Stimulated activated CD4-positive, alpha-beta T cell treated with anti-CD3 and anti-CD28 coated beads, Interleukin-15, amount 100 ng/mL, for 24 hours (primary cell): ENCODE results near the gene ACOX3.
"Not testable (repeated sequence)": the region's sequence is repeated elsewhere in the genome, so short reads cannot be mapped to it uniquely, and the experiment has no call there.

Experiments
- DNase-seq: peaks from one replicate; pipeline ENCODE4 v3.0.0-alpha.2; 2020

The ACOX3 gene

GRCh38 chr4:8348071-8348470 is 92.5 kb downstream of the ACOX3 start:
- no peak for DNase-seq

DNA sequence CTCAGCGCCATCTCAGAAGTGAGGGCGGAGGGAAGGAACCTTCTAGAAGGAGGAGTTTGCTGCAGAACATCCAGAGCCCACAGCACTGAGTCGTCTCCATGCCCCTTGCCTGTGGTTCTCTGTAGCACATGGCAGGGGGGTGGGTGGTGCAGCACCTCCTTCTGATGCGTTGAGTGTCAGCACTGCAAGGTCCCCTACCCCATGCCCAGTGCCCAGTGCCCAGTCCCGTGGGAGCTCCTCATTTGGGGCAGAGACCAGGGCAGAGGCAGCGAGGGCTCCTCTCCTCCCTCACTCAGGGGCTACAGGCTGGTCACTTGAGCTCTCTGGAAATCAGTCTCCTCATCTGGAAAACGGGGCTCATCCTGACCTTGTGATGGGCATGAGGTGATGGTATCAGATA is 92.9 kb downstream of the ACOX3 start:
- DNase-seq, result no peak

- no peak for DNase-seq
Measured at GRCh38 chr4:8346838-8347605, 93.5 kb downstream of the ACOX3 start.

- no peak for DNase-seq
Measured at GRCh38 chr4:8345946-8346814, 94.3 kb downstream of the ACOX3 start.

DNA sequence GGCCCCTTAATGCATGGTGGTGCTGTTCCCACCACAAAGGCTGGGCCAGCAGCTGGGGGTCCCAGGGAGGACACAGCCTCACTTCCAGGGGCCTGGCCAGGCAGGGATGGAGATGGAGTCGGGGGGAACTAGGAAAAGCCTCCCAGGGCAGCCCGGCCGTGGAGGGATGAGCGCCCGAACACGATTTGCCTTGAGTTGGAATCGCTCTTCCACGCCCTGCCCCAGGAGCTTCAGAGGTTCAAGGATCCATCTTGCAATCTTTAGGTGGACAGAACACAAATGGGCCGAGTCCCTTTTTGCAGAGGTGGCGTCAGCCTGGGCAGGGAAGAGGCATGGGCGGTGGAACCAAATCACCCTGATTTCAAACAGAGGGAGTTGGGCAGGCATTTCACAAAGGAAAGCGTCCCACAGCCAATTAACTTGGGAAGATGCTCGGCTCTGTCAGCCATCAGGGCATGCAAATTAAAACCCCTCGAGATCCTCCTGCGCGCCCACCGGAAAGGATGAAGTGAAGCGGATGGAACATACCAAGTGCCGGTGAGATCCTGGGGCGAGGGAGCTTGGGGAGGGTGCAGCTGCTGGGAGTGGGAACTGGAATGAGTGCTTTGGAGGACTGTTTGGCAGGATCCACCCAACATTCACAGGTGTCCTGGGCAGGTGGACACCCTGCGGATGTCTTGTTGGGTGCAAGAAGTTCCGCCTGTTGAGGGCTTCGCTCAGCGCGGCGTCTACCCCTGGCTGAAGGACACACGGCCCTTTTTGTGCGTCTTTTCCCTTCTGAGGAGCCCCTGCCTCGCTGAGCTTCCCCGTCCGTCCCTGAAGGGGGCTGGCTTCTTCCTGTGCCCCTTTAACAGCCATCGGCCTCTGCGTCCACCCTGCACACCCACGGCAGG is 95.2 kb downstream of the ACOX3 start:
- DNase-seq, result no peak

- DNase-seq, result no peak
Measured at GRCh38 chr4:8344377-8344776, 96.1 kb downstream of the ACOX3 start.

- no peak for DNase-seq
Measured at GRCh38 chr4:8343967-8344331, 96.6 kb downstream of the ACOX3 start.

DNA sequence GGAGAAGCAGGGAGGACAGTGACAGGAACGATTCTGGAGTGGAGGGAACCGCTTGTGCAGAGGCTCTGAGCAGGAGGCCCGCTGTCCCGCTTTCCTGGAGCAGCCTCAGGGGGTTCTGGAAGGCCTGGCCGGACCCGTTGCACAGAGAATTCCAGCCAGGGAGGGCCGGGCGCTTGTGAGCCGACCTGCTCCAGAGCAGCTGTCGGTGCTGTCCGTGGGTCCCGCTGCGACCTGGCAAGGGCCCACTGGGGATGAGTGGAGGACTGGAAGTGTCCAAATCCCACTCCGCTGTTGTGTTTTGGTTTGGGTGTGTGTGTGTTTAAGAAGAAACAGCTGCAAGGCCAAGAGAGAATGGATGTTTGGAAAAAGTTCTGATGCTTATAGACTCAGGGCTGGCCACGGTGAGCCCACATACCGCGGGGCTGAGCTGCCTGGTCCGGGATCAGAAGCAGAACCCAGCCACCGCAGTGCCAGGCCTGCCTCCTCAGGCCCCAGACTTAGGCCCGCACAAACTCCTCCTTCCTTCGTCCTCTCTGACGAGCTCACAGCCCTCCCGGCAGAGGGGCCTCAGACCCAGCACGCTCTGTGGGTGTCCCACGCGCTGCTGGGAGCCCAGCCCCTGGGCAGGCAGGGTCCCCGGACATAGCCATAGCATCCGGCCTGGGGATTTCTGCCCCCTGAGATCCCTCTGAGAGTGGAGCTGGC is 97.1 kb downstream of the ACOX3 start:
- DNase-seq, result no peak

DNA sequence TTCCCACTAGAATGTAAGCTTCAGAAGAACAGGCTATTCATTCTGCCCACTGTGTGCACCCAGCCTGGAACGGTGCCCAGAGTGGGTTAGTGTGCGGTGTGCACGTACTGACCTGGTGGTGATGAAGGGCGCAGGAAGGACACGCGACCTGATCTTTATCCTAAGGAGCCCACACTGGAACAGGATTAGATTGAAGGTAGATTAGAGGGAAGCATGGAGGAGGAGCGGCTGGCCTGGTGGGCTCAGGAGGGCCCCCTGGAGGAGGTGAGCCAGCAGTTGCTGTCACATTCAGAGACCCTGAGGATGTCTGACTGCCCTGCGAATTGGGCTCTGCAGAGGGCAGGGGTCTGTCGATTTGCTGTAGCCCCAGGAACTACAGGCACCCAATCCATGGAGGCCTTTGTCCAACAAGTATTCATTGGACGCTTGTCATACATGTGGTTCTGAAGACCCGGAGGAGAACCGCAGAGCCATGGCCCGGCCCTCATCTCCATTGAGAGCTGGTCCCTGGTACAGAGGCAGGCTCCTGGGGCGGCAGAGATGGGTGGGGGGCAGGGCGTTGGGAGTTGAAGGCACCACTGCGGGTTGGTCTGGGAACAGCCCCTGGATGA is 97.8 kb downstream of the ACOX3 start:
- no peak for DNase-seq

GRCh38 chr4:8341691-8342090 is 98.8 kb downstream of the ACOX3 start:
- DNase-seq, result no peak

DNA sequence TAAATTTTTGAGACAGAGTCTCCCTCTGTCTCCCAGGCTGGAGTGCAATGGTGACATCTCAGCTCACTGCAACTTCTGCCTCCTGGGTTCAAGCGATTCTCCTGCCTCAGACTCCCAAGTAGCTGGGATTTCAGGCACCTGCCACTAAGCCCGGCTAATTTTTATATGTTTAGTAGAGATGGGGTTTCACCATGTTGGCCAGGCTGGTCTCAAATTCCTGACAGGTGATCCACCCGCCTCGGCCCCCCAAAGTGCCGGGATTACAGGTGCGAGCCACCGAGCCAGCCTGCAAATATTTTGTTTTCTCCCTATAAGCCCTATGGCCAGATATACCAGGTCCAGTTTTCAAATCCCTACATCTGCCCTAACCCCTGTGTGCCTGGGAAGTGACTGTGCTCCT is 99.2 kb downstream of the ACOX3 start:
- not testable (repeated sequence) for DNase-seq

DNA sequence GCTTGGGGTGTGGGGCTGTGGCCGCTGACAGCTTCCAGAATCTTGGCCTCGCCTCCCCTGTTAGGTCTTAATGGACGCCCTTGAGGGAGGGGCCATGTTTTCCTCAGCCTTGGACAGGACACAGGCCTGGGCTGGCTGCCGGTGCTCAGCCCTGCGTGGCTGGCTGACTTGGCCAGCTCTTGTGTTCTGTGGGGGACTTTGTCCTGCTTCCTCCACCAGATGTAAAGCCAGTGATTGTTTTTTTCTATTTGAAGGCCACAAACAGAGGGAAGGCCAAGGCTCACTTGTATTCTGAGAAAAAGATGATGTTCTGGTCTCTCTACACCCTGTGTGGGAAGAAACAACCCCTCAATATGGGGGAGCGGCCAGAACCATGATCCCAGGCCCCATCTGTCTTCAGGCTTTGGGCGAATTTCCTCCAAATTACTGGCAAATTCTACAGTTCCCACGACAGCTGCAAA is 99.7 kb downstream of the ACOX3 start:
- no peak for DNase-seq

- DNase-seq, result no peak
Measured at GRCh38 chr4:8338351-8338961, 102.1 kb downstream of the ACOX3 start.

GRCh38 chr4:8336412-8337075 is 104.0 kb downstream of the ACOX3 start:
- DNase-seq, result no peak

- no peak for DNase-seq
Measured at GRCh38 chr4:8335848-8336247, 104.7 kb downstream of the ACOX3 start.

DNA sequence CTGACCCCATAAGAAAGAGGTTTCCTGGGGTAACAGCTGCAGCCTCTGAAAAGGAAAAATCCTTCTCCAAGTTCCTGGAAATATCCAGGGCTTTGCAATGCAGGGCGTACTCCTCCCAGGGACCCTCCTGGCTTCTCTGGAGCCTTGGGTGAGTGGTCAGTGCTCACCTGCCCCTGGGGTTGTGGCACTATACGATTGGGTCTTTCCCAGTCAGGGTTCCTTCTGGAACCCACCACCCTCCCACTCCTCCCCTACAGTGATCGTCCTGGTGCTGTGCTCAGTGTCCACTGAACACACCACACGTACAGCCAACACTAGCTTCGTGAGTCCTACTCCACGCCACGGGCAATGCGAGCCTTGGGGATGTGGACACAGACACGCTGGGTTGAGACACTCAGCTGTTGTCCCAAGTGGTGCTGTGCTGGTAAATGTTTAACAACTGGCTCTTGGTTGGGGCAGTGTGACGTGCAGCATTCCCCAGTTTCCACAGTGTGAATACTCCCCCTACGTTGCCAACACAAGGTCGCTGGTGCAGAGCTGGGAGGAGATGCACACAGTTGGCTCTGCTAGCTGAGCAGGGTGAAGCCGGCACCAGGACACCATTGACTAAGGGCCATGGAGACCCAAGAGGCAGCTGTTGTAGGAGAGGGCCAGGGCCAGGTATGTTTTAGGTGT is 105.6 kb downstream of the ACOX3 start:
- no peak for DNase-seq

DNA sequence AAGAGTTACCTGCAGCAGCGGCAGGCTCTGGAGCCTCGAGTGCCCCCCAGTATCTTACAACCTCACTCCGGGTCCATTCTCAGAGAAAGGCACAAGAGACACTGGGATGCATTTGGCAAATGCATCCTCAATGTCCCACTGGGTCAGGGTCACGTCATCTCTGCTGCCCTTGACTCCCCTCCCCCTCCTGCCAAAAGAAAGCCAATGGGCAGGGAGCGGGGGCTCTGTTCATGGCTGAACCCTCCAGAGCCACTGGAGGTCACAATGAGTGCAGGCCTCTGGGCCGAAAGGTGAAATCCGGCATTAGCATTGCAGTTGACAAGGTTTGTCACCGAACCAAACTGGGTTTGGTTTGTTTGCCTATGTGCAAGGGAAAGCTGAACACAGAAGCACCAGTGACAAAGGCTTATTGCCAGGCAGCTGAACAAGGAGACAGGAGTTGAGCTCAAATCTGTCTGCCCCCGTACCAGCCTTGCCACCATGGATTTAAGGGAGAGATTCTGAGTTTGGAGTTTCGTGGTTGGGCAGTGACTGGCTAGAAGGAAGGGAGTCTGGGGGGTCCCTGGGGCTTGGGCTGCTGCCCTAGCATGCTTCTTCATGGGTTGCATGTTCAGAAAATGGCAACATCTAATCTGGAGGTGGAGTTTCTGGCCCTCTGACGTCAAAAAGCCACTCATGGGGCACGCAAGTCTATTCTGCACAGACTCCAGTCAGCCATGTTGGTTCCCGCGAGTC is 106.6 kb downstream of the ACOX3 start:
- DNase-seq, result no peak

- no peak for DNase-seq
Measured at GRCh38 chr4:8332891-8333331, 107.6 kb downstream of the ACOX3 start.

DNA sequence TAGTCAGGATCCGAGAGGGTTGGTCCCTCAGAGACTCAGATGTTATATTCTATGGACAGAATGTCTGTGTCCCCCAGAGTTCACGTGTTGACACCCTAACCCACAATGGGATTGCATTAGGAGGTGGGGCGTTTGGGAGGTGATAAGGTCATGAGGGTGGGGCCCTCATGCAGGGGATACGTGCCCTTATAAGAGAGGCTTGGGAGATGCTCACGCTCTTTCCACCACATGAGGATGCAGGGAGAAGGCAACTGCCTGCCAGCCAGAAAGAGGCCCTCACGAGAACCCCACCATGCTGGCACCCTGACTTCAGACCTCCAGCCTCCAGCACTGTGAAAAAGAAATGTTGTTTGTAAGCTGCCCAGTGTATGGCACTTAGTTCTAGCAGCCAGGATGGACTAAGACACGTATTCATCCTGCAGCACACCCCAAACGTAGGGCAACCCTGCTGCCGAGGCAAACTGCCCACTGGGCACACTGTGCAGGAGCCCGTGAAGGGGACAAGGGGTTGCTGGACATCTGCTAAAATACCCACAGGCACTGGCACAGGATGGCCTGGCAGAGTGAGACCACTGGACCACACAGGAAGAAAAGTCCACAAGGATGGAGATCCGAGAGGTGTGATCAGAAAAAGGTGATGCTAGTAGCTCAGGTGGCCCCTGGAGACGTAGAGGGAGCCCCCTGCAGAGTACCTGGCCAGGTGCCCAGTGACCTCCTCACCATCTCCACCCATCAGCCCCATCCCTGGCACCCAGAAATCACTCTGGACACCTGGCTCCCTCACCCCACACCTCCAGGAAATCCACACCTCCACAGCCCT is 108.3 kb downstream of the ACOX3 start:
- no peak for DNase-seq
